ENCODE measurements around the gene DAGLB.
"Not testable (repeated sequence)": the region's sequence is repeated elsewhere in the genome, so short reads cannot be mapped to it uniquely, and the experiment has no call there.

DAGLB gene

DNA sequence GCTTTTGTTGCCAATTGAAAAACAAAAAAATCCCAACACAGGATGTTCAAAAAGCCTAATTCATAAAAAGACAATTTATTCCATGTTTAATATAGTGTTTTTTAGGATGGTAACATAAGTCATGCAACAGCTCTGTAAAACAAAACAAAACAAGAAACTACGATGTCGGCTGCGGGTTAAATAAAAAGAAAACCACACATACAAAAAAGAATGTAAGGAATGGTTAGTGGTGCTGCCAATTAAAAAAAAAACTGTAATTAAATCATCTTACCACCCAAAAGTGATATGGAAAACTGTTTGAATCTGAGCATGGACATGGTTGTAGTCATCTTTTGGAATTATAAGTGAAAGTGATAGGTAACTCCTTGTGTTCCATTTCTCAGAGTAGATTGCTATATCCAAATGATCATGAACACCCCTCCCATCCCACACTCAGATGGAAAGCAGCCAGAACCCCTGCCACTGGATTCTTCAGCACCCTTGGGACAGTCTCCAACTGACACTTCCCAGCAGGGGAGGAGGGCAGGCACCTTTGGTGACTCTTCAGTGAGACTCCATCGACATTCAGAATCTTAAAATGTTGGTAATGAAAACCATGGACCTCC is 14.3 kb upstream of the DAGLB start:
- DNase-seq: no peak

DNA sequence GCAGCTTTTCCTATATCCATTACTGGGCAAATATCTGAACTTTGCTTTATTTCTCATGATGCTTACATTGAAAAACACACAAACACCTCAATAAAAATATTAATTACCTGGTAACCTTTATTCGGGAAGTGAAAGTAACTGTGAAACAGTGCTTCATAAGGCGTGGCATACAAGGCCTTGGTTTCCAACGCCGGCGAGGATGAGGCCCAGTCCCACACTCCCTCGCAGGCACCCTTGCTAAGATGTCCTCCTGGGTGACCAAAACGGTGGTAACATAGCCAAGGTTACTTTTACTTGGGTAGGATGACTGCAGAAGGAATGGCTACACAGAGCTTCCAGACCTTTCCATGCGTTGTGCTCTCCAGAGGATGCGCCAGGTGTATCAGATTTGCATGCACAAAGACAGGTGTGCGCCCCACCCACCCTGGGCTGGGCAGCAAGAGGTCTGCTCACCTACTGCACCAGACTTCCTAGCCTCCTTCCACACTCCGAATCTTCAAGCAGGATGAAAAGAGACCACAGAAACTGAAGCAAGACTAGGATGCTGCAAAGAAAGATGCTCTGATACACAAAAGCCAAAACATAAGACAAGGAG is 13.3 kb upstream of the DAGLB start:
- no peak for DNase-seq

DNA sequence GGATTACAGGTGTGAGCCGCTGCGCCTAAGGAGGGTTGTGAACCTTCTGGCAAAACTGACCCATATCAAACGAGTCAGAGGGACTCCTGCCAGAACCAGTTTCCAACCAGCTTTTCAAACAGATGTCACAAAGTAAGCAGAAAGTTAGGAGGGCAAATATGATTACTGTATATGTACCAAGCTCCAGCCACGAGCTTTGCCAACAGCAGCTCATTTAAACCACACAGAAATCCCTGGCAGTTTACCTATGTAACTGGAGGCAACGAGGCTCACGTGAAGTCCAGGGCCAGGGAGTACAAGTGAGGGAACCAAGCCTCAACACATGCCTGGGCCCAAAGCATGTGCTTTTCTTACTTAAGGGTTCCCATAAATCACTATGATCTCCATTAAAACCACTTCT is 12.5 kb upstream of the DAGLB start:
- no peak for DNase-seq

GRCh38 chr7:6458676-6459075 is 10.9 kb upstream of the DAGLB start:
- not testable (repeated sequence) for DNase-seq

DNA sequence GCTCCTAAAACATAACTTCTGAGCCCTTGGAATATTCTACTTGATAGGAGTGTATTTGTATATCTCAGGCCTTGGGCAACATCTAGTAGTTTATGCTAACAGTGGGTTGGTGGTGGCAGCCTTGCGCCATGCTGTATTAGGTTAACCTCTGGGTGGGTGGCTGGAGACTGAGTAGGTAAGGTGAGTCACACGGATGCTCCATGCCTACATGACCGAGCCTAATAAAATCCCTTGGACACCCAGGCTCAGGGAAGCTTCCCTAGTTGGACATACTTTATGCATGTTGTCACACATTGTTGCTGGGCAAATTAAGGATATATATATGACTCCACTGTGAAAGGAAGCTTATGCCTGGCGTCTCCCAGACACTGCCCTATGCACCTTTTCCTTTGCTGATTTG is 6.0 kb upstream of the DAGLB start:
- DNase-seq: no peak

DNA sequence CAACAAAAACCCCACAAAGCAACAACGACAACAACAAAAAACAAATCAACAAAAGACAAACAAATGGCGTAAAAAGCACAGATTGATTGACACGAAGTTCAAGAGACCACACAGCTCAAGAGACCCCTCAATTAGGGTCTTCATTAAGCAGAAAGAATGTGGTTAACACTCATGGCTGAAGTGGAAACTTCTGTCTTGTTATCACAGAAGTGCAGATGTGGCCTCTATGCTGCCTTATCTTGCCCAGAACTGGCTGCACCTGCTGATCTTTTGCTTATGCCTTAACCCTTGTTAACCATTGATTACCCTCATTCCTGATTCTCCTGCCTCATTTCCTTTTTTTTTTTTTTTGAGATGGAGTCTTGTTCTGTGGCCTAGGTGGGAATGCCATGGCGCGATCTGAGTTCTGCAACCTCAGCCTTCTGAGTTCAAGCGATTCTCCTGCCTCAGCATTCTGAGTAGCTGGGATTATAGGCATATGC is 3.5 kb upstream of the DAGLB start:
- DNase-seq: no peak

GRCh38 chr7:6450591-6450990 is 2.8 kb upstream of the DAGLB start:
- DNase-seq: not testable (repeated sequence)

DNA sequence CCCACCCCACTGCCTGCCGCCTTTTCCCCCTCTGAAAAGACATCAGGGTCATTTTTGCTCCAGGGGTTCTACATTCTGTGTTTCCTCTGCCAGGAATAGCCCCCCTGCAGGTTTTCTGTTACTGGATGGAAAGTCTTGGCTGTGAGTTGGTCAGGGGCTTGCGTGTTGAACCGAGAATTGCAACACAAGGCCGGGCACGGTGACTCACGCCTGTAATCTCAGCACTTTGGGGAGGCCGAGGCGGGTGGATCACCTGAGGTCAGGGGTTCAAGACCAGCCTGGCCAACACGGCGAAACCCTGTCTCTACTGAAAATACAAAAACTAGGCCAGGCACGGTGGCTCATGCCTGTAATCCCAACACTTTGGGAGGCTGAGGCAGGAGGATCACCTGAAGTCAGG is 2.1 kb upstream of the DAGLB start:
- DNase-seq: not testable (repeated sequence)

GRCh38 chr7:6448943-6449543 is 1.3 kb upstream of the DAGLB start:
- no peak for DNase-seq

DNA sequence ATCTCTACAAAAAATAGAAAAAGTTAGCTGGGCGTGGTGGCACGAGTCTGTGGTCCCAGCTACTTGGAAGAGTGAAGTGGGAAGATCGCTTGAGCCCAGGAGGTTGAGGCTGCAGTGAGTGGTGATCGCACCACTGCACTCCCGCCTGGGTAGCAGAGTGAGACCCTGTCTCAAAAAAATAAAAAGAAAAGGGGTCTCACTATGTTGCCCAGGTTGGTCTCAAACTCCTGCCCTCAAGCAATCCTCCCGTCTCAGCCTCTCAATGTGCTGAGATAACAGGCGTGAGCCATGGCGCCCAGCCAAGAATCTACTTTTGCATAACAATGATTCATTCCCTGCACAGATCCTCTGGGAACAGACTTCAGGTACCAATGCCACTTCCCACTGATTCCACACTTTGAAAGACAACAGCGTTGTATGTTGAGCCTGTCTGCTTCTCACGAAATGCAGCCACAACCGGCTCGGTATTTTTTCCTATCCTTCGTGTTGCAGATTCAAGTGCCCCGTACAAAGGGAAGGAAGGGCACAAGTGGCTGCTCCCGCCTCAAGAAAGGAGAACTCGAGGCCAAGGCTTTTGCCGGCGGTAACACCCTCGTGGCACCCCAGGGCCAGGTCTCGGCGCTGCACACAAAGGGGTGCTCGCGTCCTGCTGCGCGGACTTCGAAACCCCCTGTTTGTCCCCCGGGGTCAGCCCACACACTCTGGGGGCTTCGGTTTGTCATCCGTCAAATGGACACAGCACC is 745 bp downstream of the DAGLB start:
- DNase-seq: peak in 9 of 14 donors; percentile 39 to 66 (median 54)

DNA sequence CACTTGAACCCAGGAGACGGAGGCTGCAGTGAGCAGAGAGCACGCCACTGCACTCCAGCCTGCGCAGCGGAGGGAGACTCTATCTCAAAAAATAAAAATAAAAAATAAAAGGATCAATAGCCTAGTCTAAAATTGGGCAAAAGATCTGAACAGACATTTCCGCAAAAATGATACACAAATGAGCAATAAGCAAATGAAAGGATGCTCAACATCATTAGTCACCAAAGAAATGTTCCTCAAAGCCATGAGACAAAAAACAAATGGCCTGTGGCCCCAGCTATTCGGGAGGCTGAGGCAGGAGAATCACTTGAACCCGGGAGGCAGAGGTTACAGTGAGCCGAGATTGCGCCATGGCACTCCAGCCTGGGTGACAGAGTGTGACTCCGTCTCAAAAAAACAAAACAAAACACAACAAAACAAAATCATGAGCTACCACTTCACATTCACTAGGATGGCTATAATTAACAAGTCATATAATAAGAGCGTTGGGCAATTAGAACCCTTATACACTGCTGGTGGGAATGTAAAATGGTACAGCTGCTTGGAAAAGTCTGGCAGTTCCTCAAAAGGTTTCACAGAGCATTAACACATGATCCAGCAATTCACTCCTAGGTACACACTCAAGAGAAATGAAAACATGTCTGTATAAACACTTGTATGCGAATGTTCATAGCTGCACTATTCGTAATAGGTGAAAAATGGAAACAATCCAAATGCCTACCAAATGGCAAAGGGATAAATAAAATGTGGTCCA is 3.1 kb downstream of the DAGLB start:
- DNase-seq: no peak

DNA sequence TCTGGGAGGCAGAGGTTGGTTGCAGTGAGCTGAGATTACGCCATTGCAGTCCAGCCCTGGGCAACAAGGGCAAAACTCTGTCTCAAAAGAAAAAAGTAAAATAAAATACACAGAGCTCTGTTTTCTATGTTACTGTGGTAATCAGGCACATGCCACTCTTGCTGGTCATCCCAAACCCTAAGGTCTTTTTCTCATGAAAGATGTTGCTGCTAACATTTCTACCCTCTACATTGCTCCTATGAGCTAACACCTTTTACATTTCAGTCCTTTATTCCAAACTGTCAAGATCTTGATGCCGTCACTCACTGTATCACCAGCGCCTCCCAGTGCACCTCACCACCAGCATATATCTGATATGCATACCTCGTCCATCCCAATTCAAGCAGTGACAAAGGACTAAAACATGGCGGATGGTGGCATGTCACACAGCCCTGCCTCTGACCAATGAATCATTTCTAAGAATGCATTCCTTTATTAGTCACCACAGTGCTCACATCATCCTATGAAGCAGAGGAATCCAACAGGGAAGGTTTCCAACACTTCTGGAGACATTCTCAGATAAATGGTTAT is 4.3 kb downstream of the DAGLB start:
- DNase-seq: no peak

- peak in 5 of 14 donors; percentile 11 to 31 (median 28) for DNase-seq
These were observed 5.6 kb downstream of the DAGLB start for GRCh38 chr7:6442114-6442513.

GRCh38 chr7:6440381-6440780 is 7.4 kb downstream of the DAGLB start:
- no peak for DNase-seq

- peak in 1 of 14 donors; percentile 88 for DNase-seq
These were observed 9.3 kb downstream of the DAGLB start for GRCh38 chr7:6438427-6438826.

DNA sequence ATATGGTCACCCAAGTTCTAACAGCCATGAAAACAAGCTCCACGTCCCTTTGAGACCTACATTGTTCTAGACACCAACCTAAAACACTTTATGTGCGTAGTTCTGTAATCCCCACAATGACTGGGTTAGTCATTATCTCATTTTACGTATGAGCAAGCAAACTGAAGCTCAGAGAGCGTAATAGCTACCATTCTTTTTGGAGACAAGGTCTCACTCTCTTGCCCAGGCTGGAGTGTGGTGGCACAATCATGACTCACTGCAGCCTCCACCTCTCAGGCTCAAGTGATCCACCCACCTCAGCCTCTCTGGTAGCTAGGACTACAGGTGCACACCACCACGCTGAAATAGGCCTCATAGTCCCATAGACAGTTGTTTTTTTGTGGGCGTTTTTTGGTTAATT is 10.5 kb downstream of the DAGLB start:
- no peak for DNase-seq

- DNase-seq: peak in 8 of 14 donors; percentile 6 to 45 (median 21)
These were observed 11.4 kb downstream of the DAGLB start for GRCh38 chr7:6436385-6436685.

- peak in 13 of 14 donors; percentile 9 to 84 (median 64) for DNase-seq
These were observed 12.0 kb downstream of the DAGLB start for GRCh38 chr7:6435486-6436384.

DNA sequence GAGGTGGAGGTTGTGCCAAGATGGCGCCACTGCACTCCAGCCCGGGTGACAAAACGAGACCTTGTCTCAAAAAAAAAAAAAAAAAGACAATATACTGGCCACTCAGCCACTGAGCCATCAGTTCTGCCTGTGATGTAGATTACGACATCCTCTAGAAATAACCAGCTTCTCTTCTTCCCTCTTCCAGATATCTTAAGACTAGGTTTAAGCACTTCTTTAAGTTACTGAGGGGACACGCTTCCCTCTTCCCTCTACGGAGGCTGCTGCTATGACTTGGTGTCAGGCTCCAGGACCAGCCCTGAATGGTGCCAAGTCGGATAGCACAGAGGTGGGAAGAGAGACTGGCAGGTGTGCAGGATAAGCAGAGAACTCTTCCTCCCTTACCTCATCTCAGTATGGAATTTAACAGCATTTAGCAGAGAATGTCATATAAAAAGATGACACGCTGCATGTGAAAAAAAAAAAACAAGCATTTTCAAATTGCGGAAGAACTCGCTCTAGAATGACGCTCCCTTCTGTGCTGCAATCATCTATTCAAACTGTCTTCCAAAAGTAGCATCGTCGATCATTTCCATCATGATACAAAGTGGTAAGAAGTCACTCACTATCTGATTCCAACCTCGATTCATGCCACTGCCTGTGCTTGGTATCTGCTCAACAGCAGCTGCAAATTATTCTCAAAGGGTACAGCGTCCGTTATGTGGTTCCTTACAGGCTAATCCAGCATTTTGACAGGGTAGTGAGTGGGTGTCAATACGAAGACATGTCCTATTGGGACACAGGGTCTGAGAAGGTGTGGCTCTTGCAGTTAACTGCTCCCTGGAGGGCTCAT is 13.8 kb downstream of the DAGLB start:
- no peak for DNase-seq

- no peak for DNase-seq
These were observed 15.0 kb downstream of the DAGLB start for GRCh38 chr7:6432781-6433180.

Data from C1 segment of cervical spinal cord (tissue), 14 donors.